ENCODE results near the gene NRIP1. TPM values are rescaled to one million over a fixed set of nuclear protein-coding genes. Genes with fewer than 3 reads are reported as not detected.

Gene NRIP1
- total and polyA plus RNA-seq, 9 of the 15 experiments (the other 6 are each of a cell fraction or from before 2014, with no cell fraction given), result 4.3 to 42.8 (median 19.6) TPM

GRCh38 chr21:15057285-15057684 lies 7.5 kb downstream of the NRIP1 start:
- H3K27me3 ChIP-seq (ENCODE audit: control insufficient read depth in 2 of 2, insufficient read depth in 2 of 2, low read length in 2 of 2), result no peaks in the 10 kb centered on the region
- peak; percentile 59 for ATAC-seq
- H3K36me3 ChIP-seq (ENCODE audit: control insufficient read depth, insufficient read depth, low read length), result no peaks in the 10 kb centered on the region
- no peak overlapping the region for H2AFZ ChIP-seq (ENCODE audit: low read depth, low read length)
- POLR2A ChIA-PET, result interaction anchor here (1.0 kb wide), 1 partner anchor 9 kb away, joined by 3 read pairs; no protein-coding TSS in a partner anchor
- peak overlapping the region; percentile 73 for H3K4me2 ChIP-seq (ENCODE audit: insufficient read depth, low read length)
- BruUV-seq (replicated peaks), result no TSS peak
- peak overlapping the region; percentile 15; the same call in 1 of the 2 replicates for H3K4me3 ChIP-seq
- H3K9ac ChIP-seq (ENCODE audit: insufficient read depth in 1 of 2, low read depth in 2 of 2, low read length in 2 of 2), result peak overlapping the region; percentile 36 to 49; a peak in 3 of 4 replicates
- H3K4me1 ChIP-seq (replicated peaks in 1 of 2; ENCODE audit: control insufficient read depth in 2 of 2, insufficient read depth in 2 of 2, low read length in 2 of 2), result peaks cover 3 to 27% of the 10 kb centered on the region in 2 experiments; a peak in 3 of 5 replicates
- CTCF ChIA-PET (ENCODE audit: low intra/inter-chr PET ratio), result no interaction called here
- H3K9me3 ChIP-seq (replicated peaks; ENCODE audit: control insufficient read depth, insufficient read depth, low read depth, low read length), result no peaks in the 10 kb centered on the region
- DNase-seq (ENCODE audit: extremely low read depth in 1 of 4, low spot score in 3 of 4), result peak in 2 of 4 experiments; percentile 23 to 58
- FAIRE-seq, result no peak
- no peaks in the 10 kb centered on the region for H4K20me1 ChIP-seq (replicated peaks; ENCODE audit: control insufficient read depth, insufficient read depth, low read length)
- H3K79me2 ChIP-seq (ENCODE audit: control insufficient read depth, insufficient read depth, low read length), result peaks cover 100% of the 10 kb centered on the region
- no peaks in the 10 kb centered on the region for H3K9me1 ChIP-seq (ENCODE audit: control insufficient read depth, insufficient read depth, low read length)
- TF ChIP-seq RBBP5 (IDR thresholded peaks at IDR 0.05; ENCODE audit: borderline replicate concordance, insufficient read depth, low read length, poor library complexity, severe bottlenecking) (peak; percentile 31), RBM14 (IDR thresholded peaks at IDR 0.05; ENCODE audit: borderline replicate concordance, insufficient read depth, low read depth, low read length) (no peak), HMBOX1 (IDR thresholded peaks at IDR 0.05) (peak; percentile 73; the same call in 1 of the 2 replicates)
- WGBS (ENCODE audit: insufficient coverage, low coverage, missing lambda C conversion rate), result 9% methylated on average over 6 of the region's 6 CpGs
- in situ Hi-C loops (cut with MboI), result no loop called here
- intact Hi-C loops (cut with micrococcal nuclease), result no loop called here
- peak overlapping the region; percentile 51 for H3K27ac ChIP-seq (ENCODE audit: extremely low read depth, low read depth, low read length)

Data from K562 (cell line).